Activated T-cell treated with anti-CD3 and anti-CD28 coated beads, Interleukin-2, amount 50 U/mL, for 48 hours (primary cell): Measurements from ENCODE around the gene FARS2.

Experiments
- DNase-seq, 2 experiments: peaks; one replicate each; pipeline ENCODE4 v3.0.0-alpha.2; 2020

Gene FARS2

DNA sequence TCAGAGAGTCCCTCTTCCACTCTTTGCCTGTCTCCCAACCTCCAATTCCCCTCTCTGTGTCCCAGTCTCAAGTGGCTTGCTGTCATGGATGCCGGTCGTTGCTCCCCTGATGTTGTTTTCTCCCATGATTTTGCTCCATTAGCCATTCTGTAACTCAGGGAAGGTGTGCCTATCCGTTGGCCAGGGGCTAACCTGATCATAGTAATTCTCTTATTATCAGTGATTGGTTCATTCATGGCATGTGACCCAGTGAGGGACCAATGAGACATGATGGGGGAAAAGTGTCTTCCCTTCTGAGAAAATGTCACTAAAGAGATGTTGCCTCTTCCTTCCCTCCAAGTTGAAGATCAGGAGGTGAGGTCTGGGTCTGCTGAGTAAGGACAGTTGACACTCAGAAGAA is 214.5 kb downstream of the FARS2 start:
- DNase-seq, result no peak

DNA sequence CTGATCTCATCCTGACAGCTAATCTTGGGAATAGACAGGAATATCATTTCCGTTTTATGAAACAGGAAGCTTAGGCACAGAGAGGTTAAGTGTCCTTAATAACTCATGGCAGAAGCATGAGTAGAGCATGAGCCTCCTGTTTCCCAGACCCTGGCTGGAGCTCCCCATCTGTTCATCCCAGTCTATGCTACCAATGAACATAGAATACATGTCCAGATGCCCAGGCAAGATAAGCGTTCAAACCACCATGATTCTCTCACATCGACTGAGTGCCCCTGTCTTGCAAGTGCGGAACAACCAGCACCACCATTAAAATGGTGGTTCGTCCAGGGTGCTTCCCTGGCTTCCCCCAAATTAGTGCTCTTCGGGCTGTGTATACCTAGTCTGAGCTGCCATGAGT is 217.1 kb downstream of the FARS2 start:
- no peak for DNase-seq

DNA sequence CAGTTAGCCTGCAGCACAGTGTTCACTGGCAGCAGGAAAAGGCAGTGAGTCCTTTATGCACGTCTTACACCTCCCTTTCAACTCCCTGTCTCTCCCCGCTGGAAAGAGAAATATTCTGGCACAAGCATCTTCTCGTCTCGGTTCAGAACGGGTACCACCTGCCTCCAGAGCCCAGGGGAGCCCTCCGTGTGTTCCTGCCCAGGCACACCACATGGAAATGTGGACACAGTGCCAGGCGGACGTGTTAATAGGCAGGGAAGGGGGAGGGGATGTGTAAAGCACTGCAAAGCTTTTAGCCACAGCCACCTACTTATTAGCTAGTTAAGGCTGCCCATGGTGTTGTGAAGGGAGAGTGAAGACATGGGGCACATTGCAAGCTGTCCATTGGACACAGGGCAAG is 219.7 kb downstream of the FARS2 start:
- DNase-seq, result no peak

DNA sequence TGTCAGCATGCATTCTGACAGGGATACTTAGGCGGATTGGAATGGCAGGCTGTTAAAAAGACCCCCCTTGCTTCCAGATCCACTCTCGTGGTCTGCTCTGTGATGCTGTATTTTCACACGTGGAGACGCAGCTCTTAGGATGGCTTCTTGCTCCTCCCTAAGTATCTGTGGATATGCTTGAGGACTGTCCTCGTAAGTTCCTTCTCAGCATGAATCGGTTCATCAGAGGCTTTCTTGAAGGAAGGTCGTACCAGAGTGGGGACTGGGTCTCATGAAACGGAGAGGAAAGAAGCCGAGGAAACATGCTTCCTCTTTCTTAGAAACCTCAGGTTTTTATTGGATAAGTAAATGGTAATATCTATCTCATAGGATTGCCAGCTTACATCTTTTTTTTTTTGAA is 220.4 kb downstream of the FARS2 start:
- no peak for DNase-seq

DNA sequence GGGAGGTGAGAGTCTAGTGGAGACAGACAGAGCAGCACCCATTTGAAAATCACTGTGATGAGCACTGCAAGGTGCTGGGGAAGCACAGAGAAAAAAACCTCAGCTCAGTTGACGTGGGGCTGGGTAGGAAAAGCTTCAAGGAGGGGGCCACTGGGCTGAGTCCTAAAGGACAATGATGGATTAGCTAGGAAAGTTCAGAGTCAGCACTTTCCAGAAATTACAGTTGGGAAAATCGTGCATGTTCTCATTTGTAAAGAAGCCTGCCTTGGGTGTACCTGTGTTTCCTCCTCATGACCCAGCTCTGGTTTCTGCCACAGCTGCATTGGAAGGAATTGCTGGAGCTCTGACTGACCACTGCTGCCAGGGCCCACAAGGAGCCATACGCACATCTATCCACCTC is 221.3 kb downstream of the FARS2 start:
- DNase-seq, result no peak

DNA sequence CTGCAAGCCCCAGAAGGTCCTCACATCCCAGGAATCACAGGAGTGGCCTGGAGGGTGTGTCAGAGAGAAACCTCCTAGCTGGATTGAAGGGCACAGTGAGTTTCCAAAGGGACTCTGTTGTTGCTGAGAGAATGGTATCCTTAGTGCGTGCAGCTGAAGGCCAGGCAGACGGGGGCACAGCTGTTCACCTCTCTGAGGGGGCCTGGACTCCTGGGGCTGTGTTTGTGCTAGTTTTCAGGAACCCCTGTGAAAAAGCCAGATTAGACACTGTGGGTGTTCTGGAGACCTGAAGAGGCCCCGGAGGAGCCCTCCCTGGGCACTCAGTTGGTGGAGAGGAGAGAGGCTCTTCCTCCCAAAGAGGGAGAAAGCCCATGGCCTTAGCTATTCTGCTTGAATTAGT is 223.4 kb downstream of the FARS2 start:
- no peak for DNase-seq

DNA sequence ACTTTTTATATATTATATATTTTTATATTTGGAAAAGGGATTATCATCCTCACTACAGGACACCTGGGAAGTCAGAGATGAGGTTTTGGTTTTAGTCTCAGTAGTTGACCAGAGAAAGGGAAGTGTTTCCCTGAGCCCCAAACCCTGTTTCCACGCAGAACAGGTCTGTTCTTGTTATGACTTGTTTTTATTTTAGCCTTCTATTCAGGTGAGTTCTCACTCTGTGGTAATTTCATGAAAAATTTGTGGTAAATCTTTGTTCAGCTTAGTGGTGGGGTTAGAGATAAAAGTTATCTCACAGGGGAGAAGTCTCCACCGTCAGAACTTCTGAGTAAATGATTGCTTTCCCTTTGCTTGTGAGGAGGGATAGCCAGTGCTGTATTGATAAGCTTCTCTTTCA is 224.9 kb downstream of the FARS2 start:
- DNase-seq, result no peak

DNA sequence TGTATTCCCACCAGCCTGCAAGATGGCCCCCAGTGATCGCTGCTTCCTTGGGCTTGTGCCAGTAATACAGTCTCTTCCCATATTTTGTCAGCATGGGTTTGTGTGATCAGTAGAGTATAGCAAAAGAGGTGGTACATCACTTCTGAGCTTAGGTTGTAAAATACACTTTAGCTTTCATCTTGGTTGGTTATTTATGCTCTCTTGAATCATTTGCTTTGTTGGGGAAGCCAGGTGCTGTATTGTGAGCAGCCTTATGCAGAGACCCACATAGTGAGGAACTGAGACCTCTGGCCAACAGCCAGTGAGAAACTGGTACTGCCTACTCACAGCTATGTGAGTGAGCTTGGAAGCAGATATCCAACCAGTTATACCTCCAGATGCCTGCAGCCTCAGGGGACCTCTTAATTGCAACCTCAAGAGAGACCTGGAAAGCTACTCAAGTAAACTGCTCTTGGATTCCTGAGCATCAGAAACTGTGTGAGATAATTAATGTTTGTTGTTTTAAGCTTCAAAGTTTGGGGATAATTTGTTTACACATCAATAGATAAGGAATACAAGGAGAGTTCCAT is 229.3 kb downstream of the FARS2 start:
- DNase-seq, result no peak

DNA sequence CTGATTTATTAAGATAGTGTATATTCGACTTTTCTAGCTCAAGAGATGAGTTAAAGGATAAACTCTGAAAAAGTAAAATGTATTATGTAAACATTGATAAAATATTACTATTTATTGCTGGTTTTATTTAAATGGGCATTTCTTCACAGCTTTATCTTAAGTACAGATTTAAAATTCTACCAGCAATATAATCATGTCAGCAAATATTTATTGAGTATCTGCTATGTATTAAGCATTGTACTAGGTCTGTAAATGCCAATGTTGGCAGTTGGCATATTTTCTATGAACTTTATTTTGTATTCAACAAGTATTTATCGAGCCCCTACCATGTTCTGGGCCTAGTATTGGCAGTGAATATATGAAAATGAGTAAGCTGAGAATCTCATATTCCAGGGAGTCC is 231.0 kb downstream of the FARS2 start:
- no peak for DNase-seq

DNA sequence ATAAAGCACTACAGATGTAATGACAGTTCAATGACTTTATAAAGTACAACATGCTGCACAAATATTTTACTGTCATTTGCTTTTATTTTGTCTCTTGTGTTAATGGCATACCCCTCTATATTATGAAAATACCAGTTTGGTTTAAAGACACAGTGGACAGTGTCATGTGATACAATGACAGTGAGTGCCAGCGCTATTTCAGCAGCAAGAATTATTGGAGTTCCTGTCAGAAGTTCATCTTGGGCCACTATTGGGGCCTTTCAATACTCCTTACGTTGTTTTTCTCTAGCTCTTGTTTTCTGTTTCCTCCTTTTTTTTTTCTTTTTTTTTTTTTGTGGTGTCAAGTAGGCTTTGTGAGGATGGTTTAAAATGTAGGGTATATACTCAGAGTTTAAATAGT is 232.5 kb downstream of the FARS2 start:
- DNase-seq, result no peak

DNA sequence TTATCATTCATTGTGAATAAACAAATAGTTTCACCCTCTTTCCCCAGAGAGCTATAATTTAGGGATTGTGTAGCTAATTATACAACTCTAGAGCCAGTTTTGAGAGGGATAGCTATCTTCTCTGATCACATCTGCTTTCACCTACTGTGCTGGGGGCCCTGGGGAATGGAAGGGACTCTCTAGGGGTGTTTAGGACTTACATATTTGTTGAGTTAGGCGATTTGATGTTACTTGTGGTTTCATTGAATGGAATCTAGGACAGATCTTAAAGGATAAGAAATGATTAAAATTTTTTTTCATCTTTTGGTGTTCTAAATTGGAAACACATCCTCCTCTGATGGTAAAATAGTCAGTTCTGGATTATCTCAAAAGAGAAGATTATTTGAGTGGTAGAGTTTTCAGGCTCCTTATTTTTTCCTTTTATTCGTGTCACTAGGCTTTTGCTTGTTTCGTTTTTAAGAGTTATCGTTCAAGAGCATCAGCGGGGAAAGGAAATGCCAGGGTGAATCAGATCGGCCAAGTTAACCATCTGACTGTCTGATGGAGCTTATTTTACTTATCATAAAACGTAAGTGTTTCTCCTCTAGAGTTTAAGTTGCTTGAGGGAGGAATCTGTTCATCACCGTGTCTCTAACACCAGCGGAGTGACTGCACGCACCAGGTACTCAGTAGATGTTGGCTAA is 236.7 kb downstream of the FARS2 start:
- no peak for DNase-seq

DNA sequence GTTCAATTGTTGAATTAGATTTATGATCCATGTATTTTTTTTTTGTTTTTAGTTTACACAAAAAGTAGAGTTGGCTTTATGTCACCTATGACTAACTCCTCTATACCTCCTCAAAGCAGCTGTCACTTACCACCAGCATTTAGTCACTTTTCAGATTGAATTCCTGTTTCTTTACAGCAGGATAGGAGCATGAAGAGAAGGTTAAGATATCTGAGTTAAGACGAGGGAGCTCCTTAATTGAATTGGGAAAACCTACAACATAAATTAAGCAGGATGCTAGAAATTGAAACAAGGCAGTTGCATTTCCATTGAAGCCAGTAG is 237.2 kb downstream of the FARS2 start:
- DNase-seq, result no peak

DNA sequence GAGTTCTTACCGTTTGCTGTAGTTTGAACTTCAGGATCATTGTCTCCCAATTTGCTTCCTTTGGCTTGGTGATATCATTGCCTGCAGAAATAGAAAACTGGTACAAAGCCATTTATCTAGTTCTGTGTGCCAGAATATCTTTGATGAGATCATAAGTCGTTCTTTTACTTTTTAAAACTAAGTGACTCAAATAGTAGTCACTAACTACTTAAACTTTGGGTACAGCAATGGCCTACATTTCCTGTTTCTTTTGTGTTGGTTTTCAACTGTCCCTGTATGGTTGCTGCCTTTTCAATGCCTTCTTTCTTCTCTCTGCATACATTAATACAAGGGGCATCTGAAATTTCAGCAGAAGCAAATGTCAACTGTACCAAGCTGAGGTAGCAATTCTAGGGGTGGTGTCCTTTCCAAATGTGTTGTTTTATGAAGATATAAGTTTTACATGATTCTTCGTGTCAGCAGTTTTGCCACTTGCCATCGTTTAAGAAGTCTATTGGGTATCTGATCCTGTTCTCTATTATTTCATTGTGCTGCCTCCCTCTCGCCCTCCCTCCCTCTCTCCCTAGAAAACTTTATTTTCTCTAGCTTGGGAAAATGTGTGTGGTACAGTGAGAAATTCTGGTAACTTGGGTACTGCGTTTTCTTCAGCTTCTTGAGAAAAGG is 238.5 kb downstream of the FARS2 start:
- DNase-seq, result no peak

DNA sequence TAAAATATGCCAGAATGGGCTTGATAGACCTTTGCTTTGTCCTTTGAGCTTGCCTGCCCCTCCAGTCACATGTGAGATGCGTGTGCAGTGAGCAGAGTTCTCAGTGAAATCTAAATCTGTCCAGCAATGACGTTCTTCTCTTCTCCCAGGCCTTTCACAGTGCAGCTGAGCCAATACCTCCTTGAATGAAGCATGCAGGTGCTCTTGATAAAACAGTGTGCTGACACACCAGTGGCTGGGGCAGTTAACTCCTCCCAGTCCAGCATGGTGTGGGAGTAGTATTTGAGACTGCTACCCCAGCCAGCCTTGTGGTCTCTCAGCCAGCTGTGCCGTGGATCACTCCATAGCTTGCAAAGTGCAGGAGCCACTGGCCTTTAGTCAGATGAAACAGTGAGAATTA is 240.5 kb downstream of the FARS2 start:
- DNase-seq, result no peak

DNA sequence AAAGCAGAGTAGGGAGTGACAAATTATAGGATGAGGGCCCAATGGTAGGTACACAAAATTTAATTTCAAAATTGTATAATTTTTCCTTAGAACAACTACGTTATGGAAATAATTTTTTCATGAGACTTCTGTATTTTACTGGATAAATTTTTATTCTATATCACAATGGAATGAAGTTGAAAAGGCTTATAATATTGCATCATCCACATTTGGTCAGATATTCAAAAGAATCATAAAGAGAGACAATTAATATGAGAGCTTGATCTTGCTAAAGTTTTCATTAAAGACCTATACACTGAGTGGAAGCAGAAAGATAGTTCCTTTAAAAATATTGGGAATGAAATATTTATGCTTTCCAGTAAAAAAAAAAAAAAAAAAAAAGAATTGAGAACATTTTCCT is 242.8 kb downstream of the FARS2 start:
- no peak for DNase-seq

DNA sequence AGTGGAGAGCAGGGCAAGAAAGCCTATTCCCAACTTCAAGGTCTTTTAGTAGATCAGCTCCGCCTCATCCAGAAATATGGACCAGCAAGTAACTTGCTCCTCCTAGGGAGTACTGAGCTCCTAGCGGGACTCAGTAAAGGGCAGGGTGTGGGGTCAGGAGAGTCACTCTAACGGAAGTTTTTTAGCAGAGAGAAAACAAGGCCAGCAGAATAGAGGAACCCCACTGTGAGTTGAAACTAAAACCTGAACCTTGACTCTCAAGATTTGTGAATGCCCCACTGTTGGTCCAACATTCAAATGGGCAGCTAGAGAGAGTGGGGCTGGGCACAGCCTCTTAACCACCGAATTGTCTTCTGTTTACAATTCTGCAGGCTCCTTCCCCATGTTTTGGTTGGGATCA is 244.8 kb downstream of the FARS2 start:
- no peak for DNase-seq

DNA sequence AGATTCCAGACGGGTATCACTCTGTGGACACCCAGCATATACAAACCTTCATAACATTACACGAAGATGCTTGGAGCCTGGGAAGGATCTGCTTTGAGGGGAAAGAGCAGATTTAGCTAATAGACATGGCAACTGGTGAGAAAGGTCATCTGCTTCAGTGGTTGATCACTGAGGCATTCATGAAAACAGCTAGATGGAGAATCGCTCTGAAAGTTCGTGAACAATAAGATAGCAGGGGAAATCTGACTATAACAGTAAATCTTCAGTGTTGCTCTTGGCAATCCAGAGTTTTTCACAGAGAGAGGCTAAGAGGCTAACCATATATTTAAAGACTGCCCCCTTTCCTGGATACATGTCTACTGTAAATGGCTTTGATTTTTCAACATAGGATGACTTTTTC is 245.3 kb downstream of the FARS2 start:
- DNase-seq, result no peak

DNA sequence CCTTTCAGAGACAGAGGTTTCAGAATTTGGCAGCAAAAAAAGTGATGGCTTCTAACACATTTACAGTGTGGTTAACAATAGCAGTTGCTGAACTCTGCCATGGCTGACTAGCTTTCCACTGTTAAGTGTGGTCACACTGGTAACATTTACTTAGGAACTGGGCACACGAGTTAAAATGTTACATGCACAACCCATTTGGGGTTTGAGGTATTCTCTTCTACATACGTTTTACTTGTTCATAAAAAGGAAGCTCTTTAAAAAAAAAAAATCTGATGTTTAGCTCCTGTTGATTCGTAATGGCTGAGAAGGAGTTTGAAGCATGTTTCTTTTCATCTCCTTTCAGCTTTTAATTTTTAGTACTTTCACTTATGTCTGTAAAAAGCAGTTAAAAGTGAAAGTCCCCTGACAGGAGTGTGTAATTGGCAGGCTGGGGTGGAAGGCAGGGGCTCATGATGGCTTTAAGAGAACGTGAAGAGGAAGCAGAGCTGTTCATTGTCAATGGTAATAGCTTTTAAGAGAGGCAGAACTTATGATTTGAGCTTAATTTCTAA is 245.9 kb downstream of the FARS2 start:
- no peak for DNase-seq

DNA sequence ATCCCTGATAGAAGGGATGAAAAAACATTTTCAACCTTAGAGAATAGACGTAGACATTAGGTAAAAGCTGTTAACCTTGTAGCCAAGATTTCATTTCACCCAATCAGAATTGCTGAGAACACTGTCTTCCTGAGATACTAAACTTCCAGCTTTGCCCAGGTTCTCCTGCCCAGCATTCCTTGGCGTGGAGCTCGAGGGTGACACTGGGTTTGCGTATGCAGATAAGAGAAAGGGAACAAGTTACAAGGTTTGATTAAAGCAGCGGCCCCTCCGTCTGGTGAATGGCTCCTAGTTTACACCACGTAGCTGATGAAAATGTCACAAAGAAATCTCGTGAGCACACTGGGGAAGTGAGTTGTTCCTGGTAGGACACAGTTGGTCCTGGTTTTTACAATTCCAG is 247.8 kb downstream of the FARS2 start:
- DNase-seq, result no peak

DNA sequence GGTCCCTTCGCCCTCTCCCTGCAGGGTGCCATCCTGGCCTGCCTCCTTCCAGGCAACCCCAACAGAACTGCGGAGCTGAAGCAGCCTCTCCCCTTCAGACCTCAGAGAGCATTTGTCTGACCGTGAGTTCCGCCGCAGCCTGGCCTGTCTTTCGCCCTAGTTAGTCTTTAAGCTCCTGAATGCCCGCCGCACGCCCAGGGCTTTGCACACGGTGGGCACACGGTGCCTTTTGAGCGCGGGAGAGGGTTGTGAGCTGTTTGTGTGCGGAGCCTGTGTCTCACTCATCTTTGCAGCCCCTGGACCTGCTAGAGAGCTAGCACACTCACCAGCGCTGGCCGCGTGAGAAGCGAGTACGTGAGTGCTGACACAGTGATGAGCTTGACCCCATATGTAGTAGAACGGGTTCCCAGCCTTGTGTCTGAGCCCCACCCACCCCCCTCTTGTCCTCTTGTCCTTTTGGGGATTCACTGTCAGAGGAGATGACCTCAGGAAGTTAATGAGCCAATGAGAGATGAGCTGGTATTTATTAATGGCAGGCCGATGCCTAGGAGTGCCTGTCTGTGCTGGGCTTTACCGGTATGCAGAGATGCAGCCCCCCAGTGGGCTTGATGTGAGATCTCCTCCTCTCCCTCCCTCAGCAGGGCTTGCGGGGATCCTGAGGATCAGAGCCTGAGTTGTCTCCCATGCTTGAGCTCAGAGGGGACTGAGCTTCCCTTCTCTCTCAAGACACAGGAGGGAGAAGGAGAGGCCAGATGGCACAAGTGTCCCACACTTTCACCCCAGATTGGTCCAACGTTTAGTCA is 249.2 kb downstream of the FARS2 start:
- DNase-seq, result no peak

DNA sequence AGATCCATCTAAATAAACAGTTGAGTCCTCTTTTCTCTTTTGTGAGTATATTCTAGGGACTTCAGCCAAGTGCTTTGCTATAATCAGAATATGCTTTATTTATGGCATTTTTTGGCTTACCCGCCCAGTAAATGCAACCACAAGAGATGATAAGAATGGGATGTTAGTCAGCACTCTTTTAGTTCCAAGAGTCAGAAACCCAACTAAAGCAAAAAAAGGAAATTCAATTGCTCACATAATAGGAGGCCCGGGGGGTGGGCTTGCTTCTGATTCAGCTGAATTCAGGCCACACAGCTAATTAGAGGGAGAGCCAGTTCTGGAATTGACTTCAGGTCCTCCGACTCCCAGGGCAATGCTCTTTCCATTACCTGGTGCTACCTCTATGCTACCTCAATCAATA is 250.6 kb downstream of the FARS2 start:
- no peak for DNase-seq

DNA sequence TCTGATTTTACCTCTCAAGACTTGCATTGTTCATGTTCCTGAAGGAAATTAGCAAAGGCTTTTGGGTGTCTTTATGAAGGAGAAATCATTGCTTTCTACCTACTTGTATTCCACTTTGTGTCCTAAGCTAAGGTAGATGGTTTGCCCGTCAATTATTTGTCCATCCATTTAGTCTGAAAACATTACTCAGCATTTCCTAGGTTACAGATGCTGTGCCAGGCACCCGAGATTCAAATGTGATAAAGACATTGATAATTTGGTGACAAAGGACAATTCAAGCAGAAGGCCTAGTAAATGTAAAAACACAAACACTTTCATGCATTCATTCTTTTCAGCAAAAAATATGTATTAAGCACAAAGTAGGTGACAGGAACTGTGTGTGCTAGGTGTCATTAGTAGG is 251.1 kb downstream of the FARS2 start:
- no peak for DNase-seq

DNA sequence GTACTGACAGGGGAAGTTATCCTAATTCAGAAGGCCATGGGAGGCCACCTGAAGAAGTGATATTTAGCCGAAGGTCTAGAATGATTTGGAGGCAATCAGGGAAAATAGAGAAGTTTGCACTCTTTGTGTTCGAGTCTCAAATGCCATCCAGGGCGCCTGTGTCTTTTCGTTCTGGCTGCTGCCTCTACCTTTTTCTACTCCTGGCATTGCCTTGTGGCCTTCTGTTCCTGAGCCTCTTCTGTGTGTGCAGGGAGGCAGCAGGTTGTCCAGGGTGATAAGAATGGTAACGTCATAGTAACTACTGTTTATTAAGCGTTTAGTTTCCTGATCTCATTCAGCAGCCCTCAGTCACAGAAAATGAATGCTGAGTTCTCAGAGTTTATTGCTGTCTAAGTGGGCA is 252.1 kb downstream of the FARS2 start:
- no peak for DNase-seq

DNA sequence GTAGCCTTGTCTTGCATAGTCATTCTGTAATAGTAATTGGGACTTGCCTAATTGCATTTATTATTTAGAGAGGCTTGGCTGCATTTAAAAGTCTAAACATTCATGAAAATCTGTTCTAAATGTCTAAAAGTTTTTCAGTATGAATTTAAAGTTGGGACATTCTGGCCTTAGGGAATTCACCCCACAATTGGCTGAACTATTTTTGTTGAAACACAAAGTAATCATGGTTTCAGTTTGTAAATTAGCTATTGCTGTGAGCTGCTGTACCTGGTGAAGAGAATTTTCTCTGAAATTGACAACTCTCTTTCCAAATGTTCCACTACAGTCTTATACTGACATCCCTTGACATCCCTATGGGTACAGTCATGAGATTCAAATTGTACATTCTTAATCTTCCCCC is 253.0 kb downstream of the FARS2 start:
- DNase-seq, result no peak
